ENCODE data around the gene UCK1. TPM values are rescaled to one million over a fixed set of nuclear protein-coding genes. Genes with fewer than 3 reads are reported as not detected.

The UCK1 gene
- total and polyA plus RNA-seq, 7 donors: 16.8 to 75.6 (median 37.8) TPM

- H3K36me3 ChIP-seq (ENCODE audit: insufficient read depth in 1 of 2, low read depth in 1 of 2): peaks cover 0 to 43% of the 10 kb centered on the region in 2 donors
- peaks cover 20% of the 10 kb centered on the region for H3K4me1 ChIP-seq
- no peak for ATAC-seq
- H3K27ac ChIP-seq: no peak overlapping the region
- no peaks in the 10 kb centered on the region for H3K27me3 ChIP-seq (ENCODE audit: insufficient read depth in 3 of 3, low read length in 2 of 3)
- intact Hi-C loops (cut with DNase I): no loop called here
- 88 to 97% (median 90%) methylated on average over 8 of the region's 8 CpGs for WGBS, 3 donors
- TF ChIP-seq, protein P1, sequence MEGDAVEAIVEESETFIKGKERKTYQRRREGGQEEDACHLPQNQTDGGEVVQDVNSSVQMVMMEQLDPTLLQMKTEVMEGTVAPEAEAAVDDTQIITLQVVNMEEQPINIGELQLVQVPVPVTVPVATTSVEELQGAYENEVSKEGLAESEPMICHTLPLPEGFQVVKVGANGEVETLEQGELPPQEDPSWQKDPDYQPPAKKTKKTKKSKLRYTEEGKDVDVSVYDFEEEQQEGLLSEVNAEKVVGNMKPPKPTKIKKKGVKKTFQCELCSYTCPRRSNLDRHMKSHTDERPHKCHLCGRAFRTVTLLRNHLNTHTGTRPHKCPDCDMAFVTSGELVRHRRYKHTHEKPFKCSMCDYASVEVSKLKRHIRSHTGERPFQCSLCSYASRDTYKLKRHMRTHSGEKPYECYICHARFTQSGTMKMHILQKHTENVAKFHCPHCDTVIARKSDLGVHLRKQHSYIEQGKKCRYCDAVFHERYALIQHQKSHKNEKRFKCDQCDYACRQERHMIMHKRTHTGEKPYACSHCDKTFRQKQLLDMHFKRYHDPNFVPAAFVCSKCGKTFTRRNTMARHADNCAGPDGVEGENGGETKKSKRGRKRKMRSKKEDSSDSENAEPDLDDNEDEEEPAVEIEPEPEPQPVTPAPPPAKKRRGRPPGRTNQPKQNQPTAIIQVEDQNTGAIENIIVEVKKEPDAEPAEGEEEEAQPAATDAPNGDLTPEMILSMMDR (IDR thresholded peaks at IDR 0.05): no peak
- H3K4me3 ChIP-seq: no peak overlapping the region
- DNase-seq: no peak
- no peaks in the 10 kb centered on the region for H3K9me3 ChIP-seq
Observed at GRCh38 chr9:131505012-131505411, 26.1 kb downstream of the UCK1 start.

DNA sequence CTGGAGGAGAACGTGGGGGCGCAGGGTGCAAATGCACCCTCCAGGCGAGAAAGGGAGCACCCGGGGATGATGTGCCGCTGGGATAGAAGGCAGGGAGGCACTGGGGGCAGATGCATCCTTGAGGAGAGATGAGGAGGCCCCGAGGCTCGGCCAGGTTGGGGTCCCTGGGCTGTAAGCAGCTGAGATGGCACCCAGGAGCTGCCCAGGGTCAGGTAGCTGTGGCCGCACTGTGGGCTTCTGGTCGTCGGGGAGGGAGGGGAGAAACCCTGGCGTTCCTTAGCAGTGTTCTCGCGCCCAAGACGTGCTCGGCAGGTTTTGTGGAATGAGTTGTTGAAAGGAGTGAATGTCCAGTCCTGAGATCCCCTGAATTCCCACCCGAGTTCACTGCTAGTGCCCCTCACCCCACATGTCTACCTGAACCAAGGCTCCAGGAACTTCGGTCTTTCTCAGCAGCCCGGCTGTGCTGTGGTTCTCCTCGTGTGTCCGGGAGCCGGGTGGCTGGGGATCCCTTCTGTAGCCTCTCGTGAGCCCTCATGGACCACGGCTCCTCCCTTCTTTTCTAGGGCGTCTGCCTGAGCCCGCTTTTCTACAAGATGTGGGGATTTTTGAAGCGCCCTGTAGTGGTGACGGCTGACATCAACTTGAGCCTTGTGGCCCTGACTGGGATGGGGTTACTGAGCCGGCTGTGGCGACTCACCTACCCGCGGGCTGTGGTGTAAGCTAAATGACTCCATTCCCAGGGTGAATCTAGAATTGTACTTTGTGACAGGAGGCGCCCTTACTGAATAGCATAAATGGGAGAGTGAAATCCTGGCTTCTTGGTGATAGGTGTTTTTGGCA lies 27.2 kb downstream of the UCK1 start:
- H3K27ac ChIP-seq: no peak overlapping the region
- TF ChIP-seq, protein P1 (IDR thresholded peaks at IDR 0.05): no peak
- no peaks in the 10 kb centered on the region for H3K27me3 ChIP-seq (ENCODE audit: insufficient read depth in 3 of 3, low read length in 2 of 3)
- H3K4me1 ChIP-seq: peaks cover 20% of the 10 kb centered on the region
- 29 to 38% (median 30%) methylated on average over 31 to 32 of the region's 32 CpGs for WGBS, 3 donors
- H3K36me3 ChIP-seq (ENCODE audit: insufficient read depth in 1 of 2, low read depth in 1 of 2): peaks cover 0 to 43% of the 10 kb centered on the region in 2 donors
- intact Hi-C loops (cut with DNase I): no loop called here
- H3K4me3 ChIP-seq: peak overlapping the region; percentile 99
- no peaks in the 10 kb centered on the region for H3K9me3 ChIP-seq
- DNase-seq: no peak
- peak in 1 of 4 donors; percentile 20 for ATAC-seq

- peaks cover 20% of the 10 kb centered on the region for H3K4me1 ChIP-seq
- WGBS, 3 donors: 0 to 1% (median 1%) methylated on average over 69 to 83 of the region's 83 CpGs
- H3K27ac ChIP-seq: peak within 1 kb of the TSS; percentile 85
- TF ChIP-seq, protein P1 (IDR thresholded peaks at IDR 0.05): no peak
- peak; percentile 89 to 95 for DNase-seq
- intact Hi-C loops (cut with DNase I): no loop called here
- no peaks in the 10 kb centered on the region for H3K9me3 ChIP-seq
- no peaks in the 10 kb centered on the region for H3K27me3 ChIP-seq (ENCODE audit: insufficient read depth in 3 of 3, low read length in 2 of 3)
- H3K4me3 ChIP-seq: peak within 1 kb of the TSS; percentile 99
- H3K36me3 ChIP-seq (ENCODE audit: insufficient read depth in 1 of 2, low read depth in 1 of 2): peaks cover 0 to 48% of the 10 kb centered on the region in 2 donors
- ATAC-seq: peak; percentile 91 to 96 (median 92)
Observed at GRCh38 chr9:131502781-131503625, 28.1 kb downstream of the UCK1 start, which contains the start of gene POMT1. TSS of gene POMT1 (plus strand) at chr9:131502918. CDS start at chr9:131504219, 1,301 bp downstream.

DNA sequence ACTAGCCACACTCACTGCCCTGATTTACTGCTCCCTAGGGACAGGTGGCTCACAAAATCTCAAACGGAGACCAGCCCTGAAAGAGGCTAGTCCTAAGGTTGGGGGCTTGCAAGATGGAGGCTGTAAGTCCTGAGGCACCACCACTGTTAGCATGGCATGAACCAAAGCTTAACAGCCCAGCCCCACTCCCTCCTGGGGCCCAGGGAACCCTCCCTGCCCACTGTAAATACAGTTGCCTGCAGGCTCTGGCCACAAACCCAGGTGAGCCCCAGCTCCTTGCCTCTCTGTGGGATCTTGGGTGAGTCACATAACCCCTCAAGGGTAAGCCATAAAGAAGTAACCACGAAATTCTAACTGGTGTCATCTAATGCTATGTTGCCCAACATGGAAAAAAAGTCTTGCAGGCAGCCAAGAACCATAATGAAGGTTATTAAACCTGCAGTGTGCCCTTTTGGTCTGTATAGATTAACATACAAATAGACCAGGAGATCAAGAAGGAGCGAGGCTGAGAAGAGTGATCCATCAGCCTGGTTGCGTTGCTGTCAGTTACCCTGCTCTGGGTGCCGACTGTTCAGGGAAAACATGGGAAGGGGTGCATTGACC lies 30.0 kb downstream of the UCK1 start:
- Histone ChIP-seq H3K27ac (peak overlapping the region; percentile 30), H3K9me3 (no peaks in the 10 kb centered on the region), H3K4me1 (peaks cover 20% of the 10 kb centered on the region), H3K27me3 (ENCODE audit: insufficient read depth in 3 of 3, low read length in 2 of 3) (no peaks in the 10 kb centered on the region), H3K4me3 (no peak overlapping the region), H3K36me3 (ENCODE audit: insufficient read depth in 1 of 2, low read depth in 1 of 2) (peaks cover 0 to 52% of the 10 kb centered on the region in 2 donors)
- WGBS, 3 donors: 45 to 57% (median 51%) methylated on average over 5 of the region's 5 CpGs
- intact Hi-C loops (cut with DNase I): no loop called here
- peak; percentile 29 to 42 (median 36) for ATAC-seq
- DNase-seq: no peak
- TF ChIP-seq, protein P1 (IDR thresholded peaks at IDR 0.05): no peak

Data from psoas muscle (tissue), 8 donors.